ENCODE results near the gene LOXL3. TPM values are rescaled to one million over a fixed set of nuclear protein-coding genes. Genes with fewer than 3 reads are reported as not detected.

The LOXL3 gene
- total RNA-seq: 2.8 TPM
- long read RNA-seq, partial matches to known transcripts: 2 of 2 reads
- long read RNA-seq, other reads (novel, unspliced or antisense): 0 of 2 reads

- DNase-seq (ENCODE audit: low spot score): peak; percentile 96
- intact Hi-C loops (cut with DNase I): loop anchor here (1.0 kb wide), 1 partner anchor 25 kb away; the partner anchor contains the start of genes AUP1 and HTRA2
Measured at GRCh38 chr2:74553892-74554819, at the start of gene LOXL3, which contains the start of gene DOK1. Gene LOXL3 (minus strand): TSS chr2:74553942. CDS start chr2:74552634, 1,308 bp downstream. Gene DOK1 (plus strand): TSS chr2:74554720. CDS start chr2:74554755, 35 bp downstream.

- intact Hi-C loops (cut with DNase I): no loop called here
- DNase-seq (ENCODE audit: low spot score): no peak
Measured at GRCh38 chr2:74602586-74603281, 49.0 kb upstream of the LOXL3 start.

- intact Hi-C loops (cut with DNase I): no loop called here
- DNase-seq (ENCODE audit: low spot score): no peak
Measured at GRCh38 chr2:74599676-74600075, 45.9 kb upstream of the LOXL3 start.

GRCh38 chr2:74597410-74597809 is 43.7 kb upstream of the LOXL3 start:
- no peak for DNase-seq (ENCODE audit: low spot score)
- intact Hi-C loops (cut with DNase I): no loop called here

GRCh38 chr2:74596584-74596983 is 42.8 kb upstream of the LOXL3 start:
- DNase-seq (ENCODE audit: low spot score): no peak
- intact Hi-C loops (cut with DNase I): no loop called here

- intact Hi-C loops (cut with DNase I): no loop called here
Measured at GRCh38 chr2:74593826-74594772, 40.4 kb upstream of the LOXL3 start.

GRCh38 chr2:74588664-74589063 is 34.9 kb upstream of the LOXL3 start:
- no peak for DNase-seq (ENCODE audit: low spot score)
- intact Hi-C loops (cut with DNase I): loop anchor here (5.0 kb wide), 2 partner anchors 61 to 86 kb away; partner anchors contain the start of genes AUP1, DQX1 and HTRA2

More at GRCh38 chr2:74593826-74594772, 40.4 kb upstream of the LOXL3 start:
- no peak for DNase-seq (ENCODE audit: low spot score)

- DNase-seq (ENCODE audit: low spot score): peak; percentile 78
- intact Hi-C loops (cut with DNase I): loop anchor here (1.0 to 5.0 kb wide), 3 partner anchors 60 to 104 kb away; partner anchors contain the start of genes AUP1, DQX1, HTRA2 and TTC31
Measured at GRCh38 chr2:74587664-74588277, 34.0 kb upstream of the LOXL3 start.

GRCh38 chr2:74585406-74586185 is 31.9 kb upstream of the LOXL3 start:
- intact Hi-C loops (cut with DNase I): loop anchor here (5.0 kb wide), 2 partner anchors 58 to 83 kb away; partner anchors contain the start of genes AUP1, DQX1 and HTRA2

GRCh38 chr2:74584088-74584645 is 30.4 kb upstream of the LOXL3 start:
- intact Hi-C loops (cut with DNase I): no loop called here
- DNase-seq (ENCODE audit: low spot score): no peak

More at GRCh38 chr2:74585406-74586185, 31.9 kb upstream of the LOXL3 start:
- no peak for DNase-seq (ENCODE audit: low spot score)

- intact Hi-C loops (cut with DNase I): no loop called here
- DNase-seq (ENCODE audit: low spot score): no peak
Measured at GRCh38 chr2:74583504-74583903, 29.8 kb upstream of the LOXL3 start.

- no peak for DNase-seq (ENCODE audit: low spot score)
- intact Hi-C loops (cut with DNase I): no loop called here
Measured at GRCh38 chr2:74582184-74582583, 28.4 kb upstream of the LOXL3 start.

GRCh38 chr2:74581463-74581862 is 27.7 kb upstream of the LOXL3 start:
- intact Hi-C loops (cut with DNase I): no loop called here
- no peak for DNase-seq (ENCODE audit: low spot score)

- intact Hi-C loops (cut with DNase I): no loop called here
- no peak for DNase-seq (ENCODE audit: low spot score)
Measured at GRCh38 chr2:74578408-74578807, 24.7 kb upstream of the LOXL3 start.

GRCh38 chr2:74577448-74577847 is 23.7 kb upstream of the LOXL3 start:
- intact Hi-C loops (cut with DNase I): no loop called here
- no peak for DNase-seq (ENCODE audit: low spot score)

GRCh38 chr2:74576863-74577229 is 23.1 kb upstream of the LOXL3 start:
- intact Hi-C loops (cut with DNase I): no loop called here

GRCh38 chr2:74576211-74576862 is 22.6 kb upstream of the LOXL3 start:
- no peak for DNase-seq (ENCODE audit: low spot score)
- intact Hi-C loops (cut with DNase I): no loop called here

More at GRCh38 chr2:74576863-74577229, 23.1 kb upstream of the LOXL3 start:
- no peak for DNase-seq (ENCODE audit: low spot score)

All from cardiac septum (tissue), 1 donor.